HEK293 (cell line): ENCODE data around the gene NUDT5.
A peak's percentile ranks its signal among the peaks of the same experiment; 100 is the strongest.

Source experiments
- CTCF ChIA-PET: fragments of 350-600 bp; formaldehyde crosslinking; extraction: SDS; loops from one replicate; lab custom pipeline; 2021; ENCODE audit warnings: antibody characterized with exemption; lab: Yijun Ruan, JAX
- POLR2A ChIA-PET: fragments of 300-600 bp; formaldehyde crosslinking; extraction: SDS; loops from one replicate; lab custom pipeline; 2020; ENCODE audit warnings: antibody characterized with exemption, inconsistent platforms; lab: Yijun Ruan, JAX
- H3K27ac ChIP-seq: fragments of 200-500 bp; sonication (Bioruptor generic); 2 replicates; pipeline ENCODE4 v1.5.1; 2014; ENCODE audit warnings: low read depth, low read length, control low read depth, inconsistent platforms; ENCODE audit errors: extremely low read depth
- H3K36me3 ChIP-seq, 2 experiments: fragments of 200-500 bp in 1 of 2; sonication (Bioruptor generic) in 1 of 2; 1 replicate in 1 of 2; 2 replicates in 1 of 2; pipeline ENCODE4 v1.5.1; 2014 to 2017; ENCODE audit warnings: inconsistent platforms in 2 of 2, low read length in 2 of 2; ENCODE audit not compliant: control insufficient read depth in 2 of 2, insufficient read depth in 1 of 2
- H3K4me1 ChIP-seq: fragments of 200-500 bp; sonication (Bioruptor generic); 2 replicates; pipeline ENCODE4 v1.5.1; 2014; ENCODE audit warnings: mild to moderate bottlenecking, low read length, inconsistent platforms; ENCODE audit not compliant: control insufficient read depth, insufficient read depth
- H3K4me3 ChIP-seq: 2 replicates; pipeline ENCODE4 v1.5.1; 2011; ENCODE audit warnings: low read depth, mild to moderate bottlenecking, control low read depth, low read length, moderate library complexity
- H3K9me3 ChIP-seq: fragments of 200-500 bp; sonication (Bioruptor generic); 2 replicates; pipeline ENCODE4 v1.5.1; 2014; ENCODE audit warnings: low read depth, low read length, inconsistent platforms; ENCODE audit not compliant: control insufficient read depth, insufficient read depth
- ATF2 ChIP-seq: fragments of 450-650 bp; formaldehyde crosslinking; IDR thresholded peaks from 2 replicates; pipeline ENCODE4 v1.5.1; 2016; ENCODE audit warnings: missing biosample characterization, missing genetic modification characterization, low read depth
- GFI1B ChIP-seq: fragments of 450-650 bp; formaldehyde crosslinking; IDR thresholded peaks from 2 replicates; pipeline ENCODE4 v1.5.1; 2016; ENCODE audit warnings: missing biosample characterization, missing genetic modification characterization
- PRDM1 ChIP-seq: fragments of 450-650 bp; formaldehyde crosslinking; IDR thresholded peaks from 2 replicates; pipeline ENCODE4; 2016; ENCODE audit warnings: missing biosample characterization, missing genetic modification characterization
- TCF7L2 ChIP-seq: IDR thresholded peaks from 2 replicates; pipeline ENCODE4 v1.6.1; 2011; ENCODE audit warnings: low read depth, mild to moderate bottlenecking, inconsistent platforms, low read length, moderate library complexity, borderline replicate concordance
- WT1 ChIP-seq: fragments of 450-650 bp; formaldehyde crosslinking; IDR thresholded peaks from 2 replicates; pipeline ENCODE4 v1.5.1; 2016; ENCODE audit warnings: missing biosample characterization, missing genetic modification characterization
- ZBTB17 ChIP-seq: fragments of 450-650 bp; formaldehyde crosslinking; IDR thresholded peaks from 2 replicates; pipeline ENCODE4 v1.5.1; 2016; ENCODE audit warnings: missing biosample characterization, missing genetic modification characterization
- ZFHX2 ChIP-seq: fragments of 450-650 bp; formaldehyde crosslinking; conservative IDR thresholded peaks from 2 replicates; pipeline ENCODE4 v1.5.1; 2016; ENCODE audit warnings: missing biosample characterization, missing genetic modification characterization
- ZNF133 ChIP-seq: fragments of 450-650 bp; formaldehyde crosslinking; IDR thresholded peaks from 2 replicates; pipeline ENCODE4 v1.5.1; 2016; ENCODE audit warnings: missing biosample characterization, missing genetic modification characterization
- ZNF148 ChIP-seq: fragments of 450-650 bp; formaldehyde crosslinking; IDR thresholded peaks from 2 replicates; pipeline ENCODE4 v1.5.0; 2017; ENCODE audit warnings: missing biosample characterization, missing genetic modification characterization, borderline replicate concordance
- ZNF175 ChIP-seq: fragments of 450-650 bp; formaldehyde crosslinking; IDR thresholded peaks from 2 replicates; pipeline ENCODE4 v1.5.1; 2016; ENCODE audit warnings: missing biosample characterization, missing genetic modification characterization
- ZNF280D ChIP-seq: fragments of 450-650 bp; formaldehyde crosslinking; IDR thresholded peaks from 2 replicates; pipeline ENCODE4 v1.5.1; 2016; ENCODE audit warnings: missing biosample characterization, missing genetic modification characterization
- ZNF639 ChIP-seq: fragments of 450-650 bp; formaldehyde crosslinking; IDR thresholded peaks from 2 replicates; pipeline ENCODE4 v1.5.1; 2016; ENCODE audit warnings: missing biosample characterization, missing genetic modification characterization
- ZNF843 ChIP-seq: fragments of 450-650 bp; formaldehyde crosslinking; IDR thresholded peaks from 2 replicates; pipeline ENCODE4 v1.5.1; 2016; ENCODE audit warnings: missing biosample characterization, missing genetic modification characterization
- ZSCAN18 ChIP-seq: fragments of 450-650 bp; formaldehyde crosslinking; IDR thresholded peaks from 2 replicates; pipeline ENCODE4 v1.5.1; 2016; ENCODE audit warnings: missing biosample characterization, missing genetic modification characterization

NUDT5 gene

GRCh38 chr10:12198156-12198555 is 2.5 kb upstream of the NUDT5 start (continued):
- TF ChIP-seq PRDM1 (tag by site-specific recombination): no peak
- TF ChIP-seq ZNF175 (tag by site-specific recombination): no peak
- TF ChIP-seq ZNF133: no peak
- no peak for TF ChIP-seq TCF7L2
- no peak for TF ChIP-seq ZFHX2 (tag by site-specific recombination)

GRCh38 chr10:12196531-12197211 is 980 bp upstream of the NUDT5 start:
- POLR2A ChIA-PET: interaction anchor here (1.2 kb wide), 2 partner anchors 10 to 154 kb away, joined by 3 to 8 read pairs; partner anchors contain the start of gene UPF2

GRCh38 chr10:12195281-12195602 is 449 bp downstream of the NUDT5 start:
- TF ChIP-seq ZNF639 (tag by site-specific recombination): no peak
- 0 out of 2 replicates have a peak, but pooled peaks have one; percentile 0 for TF ChIP-seq ZNF843 (tag by site-specific recombination)
- peak; percentile 98 for TF ChIP-seq ZBTB17 (tag by site-specific recombination)
- peak; percentile 86 for TF ChIP-seq PRDM1 (tag by site-specific recombination)
- no peak for TF ChIP-seq ZNF148
- ChIA-PET POLR2A (interaction anchor here (0.9 to 1.2 kb wide), 6 partner anchors 19 to 1155 kb away, joined by 3 to 8 read pairs (median 4); partner anchors contain the start of gene UPF2), CTCF (interaction anchor here (0.6 to 1.7 kb wide), 4 partner anchors 20 to 879 kb away, joined by 3 to 8 read pairs (median 3); no protein-coding TSS in a partner anchor)
- Histone ChIP-seq H3K9me3 (no peaks in the 10 kb centered on the region), H3K4me1 (peaks cover 13% of the 10 kb centered on the region; the same call in 1 of the 2 replicates), H3K36me3 (peaks cover 9 to 32% of the 10 kb centered on the region in 2 experiments), H3K27ac (peak overlapping the region; percentile 82), H3K4me3 (peak overlapping the region; percentile 91)

More at GRCh38 chr10:12196531-12197211, 980 bp upstream of the NUDT5 start:
- Histone ChIP-seq H3K36me3 (peaks cover 20 to 40% of the 10 kb centered on the region in 2 experiments), H3K4me3 (peak overlapping the region; percentile 91), H3K9me3 (no peaks in the 10 kb centered on the region), H3K4me1 (peaks cover 13% of the 10 kb centered on the region; the same call in 1 of the 2 replicates), H3K27ac (peak overlapping the region; percentile 82)
- TF ChIP-seq ATF2: peak; percentile 68; the same call in 1 of the 2 replicates
- no peak for TF ChIP-seq ZSCAN18 (tag by site-specific recombination)
- 0 out of 2 replicates have a peak, but pooled peaks have one; percentile 33 for TF ChIP-seq GFI1B
- TF ChIP-seq WT1 (tag by site-specific recombination): 0 out of 2 replicates have a peak, but pooled peaks have one; percentile 6
- no peak for TF ChIP-seq ZNF280D
- CTCF ChIA-PET: interaction anchor here (1.1 to 1.7 kb wide), 3 partner anchors 16 to 460 kb away, joined by 4 to 8 read pairs (median 7); no protein-coding TSS in a partner anchor
